NCI-H69 (cell line): ENCODE data around the gene DDX39B.

Experiments used
- DNase-seq: peaks from one replicate; lab custom pipeline; 2025; lab: John Stamatoyannopoulos, UW

The DDX39B gene

GRCh38 chr6:31547727-31548543, 6.1 kb upstream of the DDX39B start:
- no peak for DNase-seq

GRCh38 chr6:31546958-31547726, 5.3 kb upstream of the DDX39B start, which contains the start of gene NFKBIL1:
Gene NFKBIL1 (plus strand): TSS chr6:31547608. CDS start chr6:31547695, 87 bp downstream.
- peak; percentile 99 for DNase-seq

- peak; percentile 98 for DNase-seq
Observed at GRCh38 chr6:31546339-31546957, 4.6 kb upstream of the DDX39B start, which contains the start of gene ATP6V1G2. Gene ATP6V1G2 (minus strand): TSS chr6:31546608. CDS start chr6:31546559, 49 bp downstream.

GRCh38 chr6:31545291-31545690, 3.5 kb upstream of the DDX39B start:
- peak; percentile 37 for DNase-seq

- no peak for DNase-seq
Observed at GRCh38 chr6:31544676-31545075, 2.9 kb upstream of the DDX39B start.

GRCh38 chr6:31543639-31544038, 1.8 kb upstream of the DDX39B start:
- no peak for DNase-seq

GRCh38 chr6:31541059-31541657, 645 bp downstream of the DDX39B start:
- peak; percentile 86 for DNase-seq

- DNase-seq = no peak
Observed at GRCh38 chr6:31540640-31541039, 1.2 kb downstream of the DDX39B start.

- DNase-seq = peak; percentile 78
Observed at GRCh38 chr6:31538805-31539400, 2.9 kb downstream of the DDX39B start.

GRCh38 chr6:31535538-31536324, 6.1 kb downstream of the DDX39B start:
- no peak for DNase-seq

- DNase-seq = no peak
Observed at GRCh38 chr6:31534521-31535040, 7.2 kb downstream of the DDX39B start.

GRCh38 chr6:31534011-31534410, 7.8 kb downstream of the DDX39B start:
- DNase-seq = no peak

- DNase-seq = no peak
Observed at GRCh38 chr6:31533455-31533841, 8.4 kb downstream of the DDX39B start.

GRCh38 chr6:31532644-31533454, 9.0 kb downstream of the DDX39B start:
- no peak for DNase-seq

GRCh38 chr6:31531771-31532643, 9.8 kb downstream of the DDX39B start:
- DNase-seq = no peak

GRCh38 chr6:31531162-31531561, 10.6 kb downstream of the DDX39B start:
- no peak for DNase-seq

- no peak for DNase-seq
Observed at GRCh38 chr6:31530659-31531058, 11.1 kb downstream of the DDX39B start.

- DNase-seq = peak; percentile 20
Observed at GRCh38 chr6:31529329-31530150, 12.3 kb downstream of the DDX39B start.
